ENCODE measurements around the gene RHBDD2.
"Not testable (repeated sequence)": the region's sequence is repeated elsewhere in the genome, so short reads cannot be mapped to it uniquely, and the experiment has no call there.

Gene RHBDD2

GRCh38 chr7:75878769-75879611 is at the start of gene RHBDD2:
Gene RHBDD2, plus strand, starts transcription at chr7:75879034. Its CDS starts 49 bp downstream, at chr7:75879083.
- Histone ChIP-seq H3K36me3 (ENCODE audit: control insufficient read depth, insufficient read depth, low read length) (peaks cover 5% of the 10 kb centered on the region), H3K9ac (ENCODE audit: low read length) (peak within 1 kb of the TSS; percentile 93), H3K4me1 (ENCODE audit: control insufficient read depth, insufficient read depth, low read length) (peaks cover 17% of the 10 kb centered on the region), H3K27me3 (ENCODE audit: control insufficient read depth, insufficient read depth, low read length) (no peaks in the 10 kb centered on the region), H3K9me3 (ENCODE audit: control insufficient read depth, low read length) (no peaks in the 10 kb centered on the region), H3K4me3 (ENCODE audit: low read length) (peak within 1 kb of the TSS; percentile 93)

- not testable (repeated sequence) for H3K9ac ChIP-seq (ENCODE audit: low read length)
These were observed 49.2 kb upstream of the RHBDD2 start for GRCh38 chr7:75829656-75830055.

GRCh38 chr7:75830978-75831377 is 47.9 kb upstream of the RHBDD2 start:
- Histone ChIP-seq H3K9ac (ENCODE audit: low read length) (no peak overlapping the region), H3K27me3 (ENCODE audit: control insufficient read depth, insufficient read depth, low read length) (no peaks in the 10 kb centered on the region), H3K36me3 (ENCODE audit: control insufficient read depth, insufficient read depth, low read length) (no peaks in the 10 kb centered on the region), H3K4me3 (ENCODE audit: low read length) (no peak overlapping the region), H3K9me3 (ENCODE audit: control insufficient read depth, low read length) (no peaks in the 10 kb centered on the region), H3K4me1 (ENCODE audit: control insufficient read depth, insufficient read depth, low read length) (no peaks in the 10 kb centered on the region)

More at GRCh38 chr7:75829656-75830055, 49.2 kb upstream of the RHBDD2 start:
- H3K27me3 ChIP-seq (ENCODE audit: control insufficient read depth, insufficient read depth, low read length); H3K4me3 ChIP-seq (ENCODE audit: low read length); H3K9me3 ChIP-seq (ENCODE audit: control insufficient read depth, low read length); H3K36me3 ChIP-seq (ENCODE audit: control insufficient read depth, insufficient read depth, low read length); H3K4me1 ChIP-seq (ENCODE audit: control insufficient read depth, insufficient read depth, low read length): not testable (repeated sequence)

GRCh38 chr7:75833662-75834061 is 45.2 kb upstream of the RHBDD2 start:
- not testable (repeated sequence) for H3K4me1 ChIP-seq (ENCODE audit: control insufficient read depth, insufficient read depth, low read length); H3K27me3 ChIP-seq (ENCODE audit: control insufficient read depth, insufficient read depth, low read length); H3K36me3 ChIP-seq (ENCODE audit: control insufficient read depth, insufficient read depth, low read length); H3K4me3 ChIP-seq (ENCODE audit: low read length); H3K9me3 ChIP-seq (ENCODE audit: control insufficient read depth, low read length); H3K9ac ChIP-seq (ENCODE audit: low read length)

GRCh38 chr7:75835688-75836285 is 43.0 kb upstream of the RHBDD2 start:
- Histone ChIP-seq H3K9me3 (ENCODE audit: control insufficient read depth, low read length) (no peaks in the 10 kb centered on the region), H3K36me3 (ENCODE audit: control insufficient read depth, insufficient read depth, low read length) (no peaks in the 10 kb centered on the region), H3K4me3 (ENCODE audit: low read length) (no peak overlapping the region), H3K27me3 (ENCODE audit: control insufficient read depth, insufficient read depth, low read length) (no peaks in the 10 kb centered on the region), H3K9ac (ENCODE audit: low read length) (no peak overlapping the region), H3K4me1 (ENCODE audit: control insufficient read depth, insufficient read depth, low read length) (no peaks in the 10 kb centered on the region)

- Histone ChIP-seq H3K4me1 (ENCODE audit: control insufficient read depth, insufficient read depth, low read length) (no peaks in the 10 kb centered on the region), H3K4me3 (ENCODE audit: low read length) (no peak overlapping the region), H3K36me3 (ENCODE audit: control insufficient read depth, insufficient read depth, low read length) (no peaks in the 10 kb centered on the region), H3K9ac (ENCODE audit: low read length) (no peak overlapping the region), H3K9me3 (ENCODE audit: control insufficient read depth, low read length) (no peaks in the 10 kb centered on the region), H3K27me3 (ENCODE audit: control insufficient read depth, insufficient read depth, low read length) (no peaks in the 10 kb centered on the region)
These were observed 42.0 kb upstream of the RHBDD2 start for GRCh38 chr7:75836798-75837197.

GRCh38 chr7:75838281-75838930 is 40.4 kb upstream of the RHBDD2 start:
- not testable (repeated sequence) for H3K9me3 ChIP-seq (ENCODE audit: control insufficient read depth, low read length); H3K9ac ChIP-seq (ENCODE audit: low read length); H3K36me3 ChIP-seq (ENCODE audit: control insufficient read depth, insufficient read depth, low read length); H3K4me3 ChIP-seq (ENCODE audit: low read length); H3K27me3 ChIP-seq (ENCODE audit: control insufficient read depth, insufficient read depth, low read length)
- peaks cover 11% of the 10 kb centered on the region for H3K4me1 ChIP-seq (ENCODE audit: control insufficient read depth, insufficient read depth, low read length)

GRCh38 chr7:75840029-75840428 is 38.8 kb upstream of the RHBDD2 start:
- peaks cover 11% of the 10 kb centered on the region for H3K4me1 ChIP-seq (ENCODE audit: control insufficient read depth, insufficient read depth, low read length)
- H3K36me3 ChIP-seq (ENCODE audit: control insufficient read depth, insufficient read depth, low read length), result no peaks in the 10 kb centered on the region
- no peaks in the 10 kb centered on the region for H3K27me3 ChIP-seq (ENCODE audit: control insufficient read depth, insufficient read depth, low read length)
- H3K9ac ChIP-seq (ENCODE audit: low read length), result no peak overlapping the region
- H3K4me3 ChIP-seq (ENCODE audit: low read length), result no peak overlapping the region
- no peaks in the 10 kb centered on the region for H3K9me3 ChIP-seq (ENCODE audit: control insufficient read depth, low read length)

GRCh38 chr7:75842836-75843446 is 35.9 kb upstream of the RHBDD2 start:
- Histone ChIP-seq H3K9me3 (ENCODE audit: control insufficient read depth, low read length) (no peaks in the 10 kb centered on the region), H3K4me1 (ENCODE audit: control insufficient read depth, insufficient read depth, low read length) (peaks cover 11% of the 10 kb centered on the region), H3K36me3 (ENCODE audit: control insufficient read depth, insufficient read depth, low read length) (no peaks in the 10 kb centered on the region), H3K27me3 (ENCODE audit: control insufficient read depth, insufficient read depth, low read length) (no peaks in the 10 kb centered on the region), H3K4me3 (ENCODE audit: low read length) (no peak overlapping the region), H3K9ac (ENCODE audit: low read length) (peak overlapping the region; percentile 3)

- Histone ChIP-seq H3K4me1 (ENCODE audit: control insufficient read depth, insufficient read depth, low read length) (peaks cover 11% of the 10 kb centered on the region), H3K9me3 (ENCODE audit: control insufficient read depth, low read length) (no peaks in the 10 kb centered on the region), H3K27me3 (ENCODE audit: control insufficient read depth, insufficient read depth, low read length) (no peaks in the 10 kb centered on the region), H3K4me3 (ENCODE audit: low read length) (no peak overlapping the region), H3K9ac (ENCODE audit: low read length) (no peak overlapping the region), H3K36me3 (ENCODE audit: control insufficient read depth, insufficient read depth, low read length) (no peaks in the 10 kb centered on the region)
These were observed 35.2 kb upstream of the RHBDD2 start for GRCh38 chr7:75843613-75844116.

- no peak overlapping the region for H3K4me3 ChIP-seq (ENCODE audit: low read length)
- no peaks in the 10 kb centered on the region for H3K9me3 ChIP-seq (ENCODE audit: control insufficient read depth, low read length)
- peaks cover 11% of the 10 kb centered on the region for H3K4me1 ChIP-seq (ENCODE audit: control insufficient read depth, insufficient read depth, low read length)
- H3K36me3 ChIP-seq (ENCODE audit: control insufficient read depth, insufficient read depth, low read length), result no peaks in the 10 kb centered on the region
- no peaks in the 10 kb centered on the region for H3K27me3 ChIP-seq (ENCODE audit: control insufficient read depth, insufficient read depth, low read length)
- no peak overlapping the region for H3K9ac ChIP-seq (ENCODE audit: low read length)
These were observed 34.7 kb upstream of the RHBDD2 start for GRCh38 chr7:75844158-75844557.

- not testable (repeated sequence) for H3K9ac ChIP-seq (ENCODE audit: low read length); H3K9me3 ChIP-seq (ENCODE audit: control insufficient read depth, low read length); H3K36me3 ChIP-seq (ENCODE audit: control insufficient read depth, insufficient read depth, low read length); H3K27me3 ChIP-seq (ENCODE audit: control insufficient read depth, insufficient read depth, low read length); H3K4me3 ChIP-seq (ENCODE audit: low read length)
- peaks cover 18% of the 10 kb centered on the region for H3K4me1 ChIP-seq (ENCODE audit: control insufficient read depth, insufficient read depth, low read length)
These were observed 33.7 kb upstream of the RHBDD2 start for GRCh38 chr7:75845132-75845531.

Data from mucosa of stomach (tissue), 1 donor.